Osteocyte (in vitro differentiated cells): ENCODE results near the gene BMPR1A. TPM values are rescaled to one million over a fixed set of nuclear protein-coding genes. Genes with fewer than 3 reads are reported as not detected.
"Not testable (repeated sequence)": the region's sequence is repeated elsewhere in the genome, so short reads cannot be mapped to it uniquely, and the experiment has no call there.

Source experiments
- DNase-seq: peaks from one replicate; pipeline ENCODE4 v3.0.0; 2021; ENCODE audit warnings: mixed read lengths; ENCODE audit not compliant: unreplicated experiment; ENCODE audit errors: extremely low spot score
- H3K27ac Mint-ChIP-seq: one replicate; pipeline ENCODE4 v1.8.0; 2021; ENCODE audit warnings: mild to moderate bottlenecking, mixed read lengths; ENCODE audit not compliant: unreplicated experiment
- H3K27me3 Mint-ChIP-seq: one replicate; pipeline ENCODE4 v1.8.0; 2021; ENCODE audit warnings: mixed read lengths; ENCODE audit not compliant: unreplicated experiment
- H3K36me3 Mint-ChIP-seq: one replicate; pipeline ENCODE4 v1.8.0; 2021; ENCODE audit warnings: mixed read lengths; ENCODE audit not compliant: unreplicated experiment
- H3K4me1 Mint-ChIP-seq: one replicate; pipeline ENCODE4 v1.8.0; 2021; ENCODE audit warnings: mixed read lengths; ENCODE audit not compliant: unreplicated experiment
- H3K4me3 Mint-ChIP-seq: one replicate; pipeline ENCODE4 v1.8.0; 2021; ENCODE audit warnings: mild to moderate bottlenecking, moderate library complexity, mixed read lengths; ENCODE audit not compliant: unreplicated experiment
- H3K9me3 Mint-ChIP-seq: one replicate; pipeline ENCODE4 v1.8.0; 2021; ENCODE audit warnings: mixed read lengths; ENCODE audit not compliant: unreplicated experiment
- CTCF ChIP-seq: fragments of 200-600 bp; sonication (generic); IDR thresholded peaks from 2 replicates; pipeline ENCODE4 v1.5.0; 2021; ENCODE audit warnings: antibody characterized with exemption, mild to moderate bottlenecking, moderate library complexity
- total RNA-seq: library from RNA; stranded (reverse); gene quantifications from 2 replicates; pipeline ENCODE4 v1.2.1, GENCODE V29; 2021

BMPR1A gene
- total RNA-seq, 1 donor from 2014 or later = 75.5 TPM

GRCh38 chr10:86944031-86944419 is 187.6 kb downstream of the BMPR1A start:
- Mint-ChIP-seq H3K4me3 (no peak overlapping the region), H3K36me3 (peaks cover 5% of the 10 kb centered on the region), H3K9me3 (no peaks in the 10 kb centered on the region), H3K27me3 (peaks cover 17% of the 10 kb centered on the region), H3K27ac (no peak overlapping the region), H3K4me1 (peaks cover 9% of the 10 kb centered on the region)
- no peak for TF ChIP-seq CTCF
- peak; percentile 73 for DNase-seq

GRCh38 chr10:86944471-86944870 is 188.1 kb downstream of the BMPR1A start:
- Mint-ChIP-seq H3K27ac (no peak overlapping the region), H3K4me3 (no peak overlapping the region), H3K27me3 (peaks cover 17% of the 10 kb centered on the region), H3K36me3 (peaks cover 5% of the 10 kb centered on the region), H3K4me1 (peaks cover 8% of the 10 kb centered on the region), H3K9me3 (no peaks in the 10 kb centered on the region)
- TF ChIP-seq CTCF = no peak
- peak; percentile 34 for DNase-seq

- Mint-ChIP-seq H3K9me3 (no peaks in the 10 kb centered on the region), H3K27ac (no peak overlapping the region), H3K27me3 (peaks cover 17% of the 10 kb centered on the region), H3K36me3 (peaks cover 5% of the 10 kb centered on the region), H3K4me3 (no peak overlapping the region), H3K4me1 (peaks cover 7% of the 10 kb centered on the region)
- peak; percentile 75 for DNase-seq
- TF ChIP-seq CTCF = no peak
Measured at GRCh38 chr10:86944907-86945306, 188.5 kb downstream of the BMPR1A start.

- no peaks in the 10 kb centered on the region for H3K9me3 Mint-ChIP-seq
- peaks cover 7% of the 10 kb centered on the region for H3K4me1 Mint-ChIP-seq
- DNase-seq = peak; percentile 77
- peaks cover 5% of the 10 kb centered on the region for H3K36me3 Mint-ChIP-seq
- H3K4me3 Mint-ChIP-seq = no peak overlapping the region
- TF ChIP-seq CTCF = peak; percentile 50
- peaks cover 17% of the 10 kb centered on the region for H3K27me3 Mint-ChIP-seq
- H3K27ac Mint-ChIP-seq = no peak overlapping the region
Measured at GRCh38 chr10:86945361-86946212, 189.2 kb downstream of the BMPR1A start.

- Mint-ChIP-seq H3K36me3 (peaks cover 5% of the 10 kb centered on the region), H3K4me3 (no peak overlapping the region), H3K27me3 (peaks cover 17% of the 10 kb centered on the region), H3K27ac (no peak overlapping the region), H3K4me1 (peaks cover 7% of the 10 kb centered on the region), H3K9me3 (no peaks in the 10 kb centered on the region)
- DNase-seq = peak; percentile 71
- no peak for TF ChIP-seq CTCF
Measured at GRCh38 chr10:86946213-86947155, 190.1 kb downstream of the BMPR1A start.

GRCh38 chr10:86947806-86948205 is 191.4 kb downstream of the BMPR1A start:
- DNase-seq = peak; percentile 46
- not testable (repeated sequence) for H3K9me3 Mint-ChIP-seq, H3K27ac Mint-ChIP-seq, H3K36me3 Mint-ChIP-seq, H3K4me3 Mint-ChIP-seq, H3K4me1 Mint-ChIP-seq
- H3K27me3 Mint-ChIP-seq = peaks cover 17% of the 10 kb centered on the region
